Muscle layer of duodenum (tissue), 2 donors: ENCODE results near the gene C1QL4.

ENCODE experiments used
- H3K27ac ChIP-seq: one replicate; pipeline ENCODE4 v1.7.0; 2013; ENCODE audit warnings: mild to moderate bottlenecking, low read length
- H3K27me3 ChIP-seq: one replicate; pipeline ENCODE4 v1.7.0; 2013; ENCODE audit warnings: low read depth, mild to moderate bottlenecking, control low read depth, low read length
- H3K36me3 ChIP-seq, 2 donors: one replicate each; pipeline ENCODE4 v1.7.0; 2013; ENCODE audit warnings: low read length in 2 of 2, control low read depth in 1 of 2, mild to moderate bottlenecking in 1 of 2; ENCODE audit not compliant: insufficient read depth in 2 of 2, control insufficient read depth in 1 of 2
- H3K4me1 ChIP-seq, 2 donors: one replicate each; pipeline ENCODE4 v1.7.0; 2013; ENCODE audit warnings: low read length in 2 of 2, mild to moderate bottlenecking in 2 of 2, control low read depth in 1 of 2, moderate library complexity in 1 of 2; ENCODE audit not compliant: insufficient read depth in 2 of 2, control insufficient read depth in 1 of 2
- H3K4me3 ChIP-seq, 2 donors: one replicate each; pipeline ENCODE4 v1.7.0; 2013; ENCODE audit warnings: low read length in 2 of 2, low read depth in 1 of 2, mild to moderate bottlenecking in 1 of 2
- H3K9me3 ChIP-seq, 2 donors: one replicate each; pipeline ENCODE4 v1.7.0; 2013; ENCODE audit warnings: low read length in 2 of 2, control low read depth in 1 of 2, mild to moderate bottlenecking in 1 of 2; ENCODE audit not compliant: control insufficient read depth in 1 of 2
- donor health status: healthy.

The C1QL4 gene

GRCh38 chr12:49346659-49347310, 9.8 kb upstream of the C1QL4 start, which contains the start of gene DNAJC22:
TSS of gene DNAJC22 (plus strand) at chr12:49346888. CDS start at chr12:49348873, 1,985 bp downstream.
- H3K27me3 ChIP-seq, result peaks cover 63% of the 10 kb centered on the region
- H3K27ac ChIP-seq, result no peak within 1 kb of the TSS

DNA sequence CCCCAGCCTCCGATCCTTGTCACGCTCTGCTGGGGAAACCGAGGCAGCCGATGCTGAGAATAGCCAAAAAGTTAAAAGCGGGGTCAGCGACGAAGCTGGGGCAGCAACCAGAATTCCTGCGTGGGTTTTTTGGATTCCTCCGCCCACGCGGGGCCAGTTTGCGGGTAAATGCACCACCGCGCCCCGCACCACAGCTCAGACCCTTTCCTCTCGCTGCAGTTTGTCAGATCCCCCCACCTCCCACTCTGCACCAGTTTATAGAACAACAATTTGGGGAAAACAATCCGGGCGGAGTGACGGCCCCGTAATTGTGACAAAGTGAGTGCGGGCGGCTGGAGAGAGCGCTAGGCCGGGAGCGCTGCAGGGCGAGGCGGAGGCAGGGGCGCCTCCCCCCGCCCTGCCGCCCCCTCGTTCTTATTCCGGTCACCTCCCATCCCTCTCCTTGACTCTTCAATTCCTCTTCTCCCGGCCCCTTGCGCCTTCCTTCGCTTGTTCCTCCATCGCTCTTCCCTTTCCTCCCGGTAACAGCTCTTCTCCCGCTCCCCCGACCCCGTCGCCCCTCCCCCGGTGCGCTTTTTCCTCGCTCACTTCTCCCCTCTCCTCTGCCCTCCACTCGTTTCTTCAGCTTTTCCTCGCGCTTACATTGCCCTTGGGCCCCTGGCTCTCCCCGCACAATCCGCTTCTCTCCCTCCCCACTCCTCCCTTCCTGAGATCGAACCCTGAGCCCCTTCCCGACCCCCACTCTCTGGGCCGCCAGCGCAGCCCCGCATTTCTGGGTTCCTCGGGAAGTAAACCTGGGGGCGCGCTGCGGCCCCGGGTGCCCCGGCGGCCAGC, 9.1 kb upstream of the C1QL4 start:
- Histone ChIP-seq H3K36me3 (no peaks in the 10 kb centered on the region), H3K9me3 (no peaks in the 10 kb centered on the region), H3K27ac (no peak overlapping the region), H3K4me3 (peak overlapping the region; percentile 37 to 54), H3K27me3 (peaks cover 63% of the 10 kb centered on the region), H3K4me1 (peaks cover 20 to 56% of the 10 kb centered on the region in 2 donors)

More at GRCh38 chr12:49346659-49347310, 9.8 kb upstream of the C1QL4 start, which contains the start of gene DNAJC22:
- Histone ChIP-seq H3K4me3 (peak within 1 kb of the TSS; percentile 54 to 62), H3K9me3 (no peaks in the 10 kb centered on the region), H3K36me3 (no peaks in the 10 kb centered on the region), H3K4me1 (peaks cover 20 to 55% of the 10 kb centered on the region in 2 donors)

DNA sequence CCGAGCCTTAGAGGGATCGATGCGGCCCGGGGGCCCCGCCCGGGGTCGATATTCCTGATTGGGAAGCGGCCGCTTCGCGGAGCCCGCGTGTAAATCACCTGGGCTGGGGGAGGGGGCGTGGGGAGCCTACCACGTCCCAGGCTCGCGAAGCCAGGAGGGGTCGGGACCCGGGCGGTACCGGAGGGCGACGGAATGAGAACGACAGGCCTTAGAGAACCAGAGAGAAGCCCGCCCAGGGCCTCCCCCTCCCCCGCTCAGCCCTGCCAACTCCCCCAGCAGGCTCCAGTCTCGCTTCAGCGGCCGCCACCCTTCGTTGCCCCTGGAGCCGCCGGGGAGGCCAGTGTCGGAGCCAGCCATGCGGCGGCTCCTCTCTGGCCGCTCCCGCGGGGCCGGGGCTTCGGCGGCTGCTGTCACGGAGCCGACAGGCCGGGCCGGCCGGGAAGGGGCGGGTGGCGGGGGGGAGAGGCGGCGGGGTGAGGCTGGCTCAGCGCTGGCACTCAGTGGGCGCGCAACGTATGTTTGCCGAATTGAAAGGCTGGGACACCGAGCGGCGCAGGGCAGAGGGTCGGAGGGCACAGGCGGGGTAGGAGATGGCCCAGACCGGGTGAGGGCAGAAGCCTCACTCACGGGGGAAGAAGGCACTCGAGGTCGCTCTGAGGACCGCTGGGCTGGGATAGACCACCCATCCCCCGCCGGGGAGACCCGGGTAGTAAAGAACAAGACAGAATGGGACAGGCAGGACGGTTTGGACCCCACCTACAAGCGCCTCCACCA, 8.2 kb upstream of the C1QL4 start:
- Histone ChIP-seq H3K27ac (no peak overlapping the region), H3K9me3 (no peaks in the 10 kb centered on the region), H3K4me1 (peaks cover 20 to 56% of the 10 kb centered on the region in 2 donors), H3K4me3 (peak overlapping the region; percentile 30 to 54), H3K27me3 (peaks cover 63% of the 10 kb centered on the region), H3K36me3 (no peaks in the 10 kb centered on the region)

DNA sequence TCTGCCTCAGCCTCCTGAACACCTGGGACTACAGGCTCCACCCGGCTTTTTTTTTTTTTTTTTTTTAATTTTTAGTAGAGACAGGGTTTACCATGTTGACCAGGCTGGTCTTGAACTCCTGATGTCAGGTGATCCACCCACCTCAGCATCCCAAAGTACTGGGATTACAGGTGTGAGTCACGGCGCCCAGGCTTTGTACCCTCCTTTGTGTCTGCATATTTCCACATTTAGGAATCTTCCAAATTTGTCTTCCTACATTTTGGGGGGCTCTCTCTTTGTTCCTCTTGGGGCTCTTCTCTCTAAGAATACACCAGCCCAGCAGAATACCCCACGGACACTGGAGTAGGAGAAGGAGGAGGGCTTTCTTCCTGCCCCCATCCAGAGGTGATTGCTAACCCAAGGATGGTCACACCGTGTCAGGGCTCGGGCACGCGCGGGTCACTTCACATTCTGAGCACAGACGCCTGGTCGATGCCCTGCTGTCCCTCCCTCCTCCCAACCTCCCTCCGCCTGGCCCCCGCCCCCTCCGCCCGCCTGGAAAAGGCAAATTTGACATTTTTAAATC, 7.6 kb upstream of the C1QL4 start:
- Histone ChIP-seq H3K4me3 (no peak overlapping the region), H3K4me1 (peaks cover 20 to 56% of the 10 kb centered on the region in 2 donors), H3K27ac (no peak overlapping the region), H3K36me3 (no peaks in the 10 kb centered on the region), H3K27me3 (peaks cover 60% of the 10 kb centered on the region), H3K9me3 (no peaks in the 10 kb centered on the region)

- Histone ChIP-seq H3K4me3 (peak overlapping the region; percentile 26 to 71), H3K27me3 (peaks cover 51% of the 10 kb centered on the region)
These were observed 6.1 kb upstream of the C1QL4 start for GRCh38 chr12:49342914-49343731.

DNA sequence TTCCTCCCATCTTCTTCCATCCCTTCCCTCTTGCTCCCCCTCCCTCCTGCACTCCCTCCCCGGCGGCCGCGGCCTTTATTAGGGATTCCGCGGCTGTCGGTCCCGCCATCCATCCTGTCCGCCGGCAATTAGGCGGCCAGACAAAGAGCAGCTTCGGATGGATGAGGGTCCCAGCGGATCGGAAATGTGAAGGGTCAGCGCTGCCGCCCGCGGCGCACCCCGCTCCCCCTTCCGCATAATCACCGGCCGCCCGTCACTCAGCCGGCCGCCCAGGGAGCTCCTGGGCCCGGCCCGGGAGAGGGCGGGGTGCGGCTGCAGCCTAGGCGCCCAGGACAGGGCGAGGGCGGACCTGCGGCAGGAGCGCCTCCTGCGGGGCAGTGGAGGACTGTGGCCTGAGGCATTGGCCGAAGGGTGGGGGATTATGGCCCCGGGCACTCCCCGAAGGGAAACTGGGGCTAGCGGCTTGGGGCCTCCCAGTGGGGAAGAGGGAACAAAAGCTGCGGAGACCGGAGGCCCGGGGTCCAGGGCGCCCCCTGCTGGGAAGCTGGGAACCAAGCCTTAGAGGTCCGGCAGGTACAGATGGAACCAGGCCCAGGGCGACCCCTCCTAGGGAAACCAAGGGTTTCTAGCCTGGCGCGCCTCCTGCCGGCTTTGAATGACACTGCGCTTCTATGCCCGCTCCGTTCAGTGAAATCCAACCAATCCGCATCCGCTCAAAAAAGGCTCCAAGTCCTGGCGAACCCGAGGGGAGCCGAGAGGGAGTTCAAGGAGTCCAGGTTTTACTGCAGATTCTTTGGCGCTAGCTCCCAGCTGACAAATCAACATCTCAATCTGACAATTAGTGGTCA, 5.3 kb upstream of the C1QL4 start:
- Histone ChIP-seq H3K9me3 (no peaks in the 10 kb centered on the region), H3K4me1 (peaks cover 18 to 49% of the 10 kb centered on the region in 2 donors), H3K27me3 (peaks cover 52% of the 10 kb centered on the region), H3K4me3 (peak overlapping the region; percentile 26 to 71), H3K36me3 (no peaks in the 10 kb centered on the region), H3K27ac (no peak overlapping the region)

More at GRCh38 chr12:49342914-49343731, 6.1 kb upstream of the C1QL4 start:
- Histone ChIP-seq H3K27ac (no peak overlapping the region), H3K4me1 (peaks cover 20 to 54% of the 10 kb centered on the region in 2 donors), H3K36me3 (no peaks in the 10 kb centered on the region), H3K9me3 (no peaks in the 10 kb centered on the region)

DNA sequence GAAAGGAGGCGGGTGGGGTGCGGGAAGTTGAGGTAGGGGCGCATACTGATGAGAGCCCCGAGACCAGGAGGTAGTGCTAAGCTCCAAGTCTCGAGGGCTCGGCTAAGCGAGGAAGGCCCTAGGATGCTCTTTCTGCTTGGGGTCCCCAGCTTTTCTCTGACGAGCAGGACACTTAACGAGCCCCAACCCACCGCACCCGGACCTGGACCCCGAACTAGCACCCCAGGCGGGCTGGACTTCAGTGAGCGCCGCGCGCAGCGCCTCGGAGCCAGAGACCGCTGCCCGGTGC, 4.7 kb upstream of the C1QL4 start:
- H3K27ac ChIP-seq, result no peak overlapping the region
- H3K36me3 ChIP-seq, result no peaks in the 10 kb centered on the region
- peaks cover 52% of the 10 kb centered on the region for H3K27me3 ChIP-seq
- H3K9me3 ChIP-seq, result no peaks in the 10 kb centered on the region
- H3K4me3 ChIP-seq, result peak overlapping the region in 1 of 2 donors; percentile 71
- peaks cover 15 to 49% of the 10 kb centered on the region in 2 donors for H3K4me1 ChIP-seq

GRCh38 chr12:49340971-49341776, 4.2 kb upstream of the C1QL4 start:
- Histone ChIP-seq H3K27ac (no peak overlapping the region), H3K9me3 (no peaks in the 10 kb centered on the region), H3K4me1 (peaks cover 15 to 47% of the 10 kb centered on the region in 2 donors), H3K4me3 (no peak overlapping the region), H3K27me3 (peaks cover 52% of the 10 kb centered on the region), H3K36me3 (no peaks in the 10 kb centered on the region)

DNA sequence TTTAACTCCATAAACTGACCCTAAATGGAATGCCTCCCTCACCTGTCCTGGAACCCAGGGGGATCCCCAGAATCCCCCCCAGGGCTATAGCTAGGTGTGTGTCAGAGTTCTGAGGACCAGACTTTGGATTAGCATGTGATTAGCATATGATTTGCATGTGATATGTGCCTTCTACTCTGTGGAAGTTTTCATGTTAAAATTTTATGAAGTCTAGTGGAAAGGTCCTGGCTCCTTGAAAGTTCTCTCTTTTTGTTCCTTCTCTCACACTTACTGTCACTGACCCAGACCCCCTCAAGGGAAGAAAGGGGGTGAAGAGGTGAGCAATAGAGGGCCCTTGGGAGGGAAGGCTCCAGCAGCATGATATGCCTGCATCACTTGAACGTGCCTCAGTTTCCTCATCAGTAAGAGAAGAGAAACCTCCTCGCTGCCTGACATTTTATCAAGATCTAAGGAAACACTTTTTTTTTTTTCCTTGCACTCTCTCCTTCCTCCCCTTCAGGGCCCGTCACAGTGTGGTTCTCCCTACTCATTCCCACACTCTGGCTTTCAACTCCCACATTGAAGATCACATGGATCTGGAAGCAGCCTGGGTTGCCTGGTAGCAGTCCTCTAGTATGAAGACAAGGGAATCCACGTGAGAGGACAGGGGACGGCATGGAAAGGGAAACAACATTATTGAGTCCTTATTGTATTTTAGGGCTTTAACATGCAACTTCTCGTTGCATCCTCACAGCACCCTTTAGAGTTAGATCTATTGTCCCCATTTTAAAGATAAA, 3.3 kb upstream of the C1QL4 start:
- Histone ChIP-seq H3K9me3 (no peaks in the 10 kb centered on the region), H3K4me1 (peaks cover 9 to 42% of the 10 kb centered on the region in 2 donors), H3K27ac (no peak overlapping the region), H3K36me3 (no peaks in the 10 kb centered on the region), H3K4me3 (no peak overlapping the region), H3K27me3 (peaks cover 52% of the 10 kb centered on the region)
